NCI-H524 (cell line): Measurements from ENCODE around the gene MAP7D1.

Source experiments
- DNase-seq, 2 experiments: peaks; one replicate each; lab custom pipeline; 2025; lab: John Stamatoyannopoulos, UW

The MAP7D1 gene

DNA sequence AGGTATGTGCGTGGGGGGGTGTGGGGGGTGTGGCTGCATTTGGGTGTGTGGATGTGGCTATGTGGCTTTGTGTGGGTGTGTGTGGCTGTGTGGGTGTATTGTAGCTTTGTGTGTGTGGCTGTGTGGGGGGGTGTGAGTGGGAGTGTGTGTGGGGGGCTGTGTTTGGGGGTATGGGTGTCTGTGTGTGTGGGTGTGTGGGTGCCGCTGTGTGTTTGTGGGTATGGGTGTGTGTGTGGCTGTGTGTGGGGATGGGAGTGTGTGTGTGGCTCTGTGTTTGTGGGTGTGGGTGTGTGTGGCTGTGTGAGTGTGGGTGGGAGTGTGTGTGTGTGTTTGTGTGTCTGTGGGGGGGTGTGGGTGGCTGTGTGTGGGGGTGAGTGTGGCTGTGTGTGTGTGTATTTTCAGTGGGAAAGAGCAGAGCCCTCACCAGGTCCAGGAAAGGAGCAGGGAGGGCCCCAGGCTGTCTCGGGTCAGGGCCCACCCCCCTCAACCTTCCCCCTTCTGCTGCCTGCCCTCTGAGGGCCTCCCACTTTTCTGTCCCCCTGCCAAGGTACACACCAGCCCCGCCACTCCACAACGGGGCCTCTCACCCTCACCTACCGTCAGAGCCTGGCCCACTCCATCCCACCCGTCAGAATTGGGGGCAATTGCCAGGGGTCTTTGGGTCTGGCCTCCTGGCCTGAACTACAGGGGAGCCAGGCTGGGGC, 29.0 kb upstream of the MAP7D1 start:
- DNase-seq, result no peak

DNA sequence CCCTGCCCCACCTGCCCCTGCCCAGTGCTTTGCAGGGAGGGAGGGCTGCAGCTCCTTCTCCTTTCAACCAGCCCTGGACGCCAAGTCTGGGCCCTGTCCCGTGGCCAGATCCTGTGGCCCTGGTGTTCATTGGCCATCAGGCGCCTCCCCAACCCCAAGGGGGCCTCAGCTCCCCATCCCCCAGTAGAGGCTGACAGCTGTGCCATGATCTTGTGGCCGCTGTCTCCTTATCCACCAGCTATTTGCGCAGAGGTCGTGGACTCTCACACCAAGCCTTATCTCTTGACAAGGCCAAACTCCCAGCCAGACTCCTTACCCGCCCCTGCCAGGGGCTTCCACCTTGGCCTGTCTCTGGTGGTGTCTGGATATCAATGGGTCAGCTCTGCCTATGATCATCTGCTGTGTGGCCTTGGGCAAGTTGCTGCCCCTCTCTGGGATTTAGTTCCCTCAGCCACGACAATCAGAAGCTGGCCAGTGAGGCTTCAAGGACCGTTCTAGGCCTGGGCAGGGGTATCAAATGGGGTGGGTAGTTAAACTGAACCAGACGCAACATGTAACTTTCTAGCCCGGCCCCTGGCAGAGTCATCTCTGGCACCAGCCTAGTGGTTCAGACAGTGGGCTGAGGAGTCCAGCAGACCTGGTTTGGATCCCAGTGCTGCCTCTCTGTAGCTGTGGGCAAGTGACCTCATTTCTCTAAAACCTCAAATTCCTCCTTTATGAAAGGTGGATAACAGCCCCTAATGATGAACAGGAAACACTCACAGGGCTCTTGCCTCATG, 27.6 kb upstream of the MAP7D1 start:
- DNase-seq, result no peak

DNA sequence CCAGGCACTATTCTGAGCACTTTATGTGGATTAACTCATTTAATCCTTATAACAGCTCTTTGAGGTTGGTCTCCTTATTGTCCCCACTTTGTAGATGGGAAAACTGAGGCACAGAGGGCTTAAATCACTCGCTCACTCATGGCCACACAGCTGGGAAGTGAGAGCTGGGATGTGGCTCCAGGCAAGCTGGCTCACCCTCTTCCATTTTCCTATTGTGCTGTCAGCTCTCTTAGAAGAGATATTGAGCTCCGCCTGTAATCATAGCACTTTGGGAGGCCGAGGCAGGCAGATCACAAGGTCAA, 27.1 kb upstream of the MAP7D1 start:
- no peak for DNase-seq

DNA sequence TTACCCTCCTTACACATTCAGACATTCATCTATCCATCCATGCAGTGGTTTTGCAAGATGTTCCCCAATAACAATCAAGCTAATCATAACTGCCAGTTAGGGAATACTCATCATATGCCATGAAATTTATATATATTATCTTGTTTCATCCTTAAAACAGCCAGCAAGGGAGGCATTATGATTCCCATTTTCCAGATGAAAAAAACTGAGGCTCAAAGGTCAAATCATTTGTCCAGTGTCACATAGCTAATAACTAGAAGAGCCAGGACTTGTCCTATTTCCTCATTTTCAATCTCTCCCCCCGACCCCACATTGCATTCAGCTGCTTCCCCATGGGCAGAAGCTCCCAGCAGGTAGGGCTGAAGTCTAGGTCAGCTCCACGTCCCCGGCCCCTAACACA, 23.9 kb upstream of the MAP7D1 start:
- DNase-seq, result no peak

DNA sequence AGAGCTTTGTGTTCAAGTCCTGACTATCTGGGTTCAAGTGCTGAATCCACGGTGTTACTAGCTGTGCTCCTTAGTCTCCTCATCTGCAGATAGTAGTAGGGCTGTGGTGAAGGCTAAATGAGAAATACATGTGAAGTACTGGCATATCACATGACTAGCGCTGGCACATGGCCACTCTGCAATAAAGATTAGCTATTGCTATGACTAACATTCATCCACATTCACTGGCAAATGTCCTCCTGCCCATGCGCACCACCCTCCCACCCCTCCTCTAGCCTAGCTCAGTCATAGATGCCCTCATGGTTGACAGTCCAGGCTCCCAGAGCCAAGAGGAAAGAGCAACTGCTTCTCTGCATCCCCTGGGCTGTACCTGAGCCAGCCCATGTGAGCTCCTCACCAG, 22.5 kb upstream of the MAP7D1 start:
- no peak for DNase-seq

DNA sequence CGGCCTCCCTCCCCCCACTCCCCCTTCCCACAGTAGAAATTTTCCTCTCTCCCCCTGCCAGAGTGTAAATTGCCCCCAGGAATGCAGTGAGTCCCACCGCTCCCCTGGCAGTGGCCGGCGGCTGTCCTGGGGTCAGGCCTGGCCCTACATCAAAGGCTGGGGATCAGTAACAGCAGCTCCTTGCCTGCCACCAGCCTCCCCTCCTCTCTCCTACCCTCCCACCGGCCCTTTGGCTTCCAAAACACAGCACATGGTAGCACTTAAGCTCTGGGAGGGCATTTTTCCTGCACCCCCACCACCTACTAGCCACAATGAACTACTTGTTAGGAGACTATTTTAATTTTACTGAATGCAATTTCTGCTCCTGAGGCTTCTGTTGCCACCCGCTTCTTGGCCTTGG, 21.9 kb upstream of the MAP7D1 start:
- no peak for DNase-seq

DNA sequence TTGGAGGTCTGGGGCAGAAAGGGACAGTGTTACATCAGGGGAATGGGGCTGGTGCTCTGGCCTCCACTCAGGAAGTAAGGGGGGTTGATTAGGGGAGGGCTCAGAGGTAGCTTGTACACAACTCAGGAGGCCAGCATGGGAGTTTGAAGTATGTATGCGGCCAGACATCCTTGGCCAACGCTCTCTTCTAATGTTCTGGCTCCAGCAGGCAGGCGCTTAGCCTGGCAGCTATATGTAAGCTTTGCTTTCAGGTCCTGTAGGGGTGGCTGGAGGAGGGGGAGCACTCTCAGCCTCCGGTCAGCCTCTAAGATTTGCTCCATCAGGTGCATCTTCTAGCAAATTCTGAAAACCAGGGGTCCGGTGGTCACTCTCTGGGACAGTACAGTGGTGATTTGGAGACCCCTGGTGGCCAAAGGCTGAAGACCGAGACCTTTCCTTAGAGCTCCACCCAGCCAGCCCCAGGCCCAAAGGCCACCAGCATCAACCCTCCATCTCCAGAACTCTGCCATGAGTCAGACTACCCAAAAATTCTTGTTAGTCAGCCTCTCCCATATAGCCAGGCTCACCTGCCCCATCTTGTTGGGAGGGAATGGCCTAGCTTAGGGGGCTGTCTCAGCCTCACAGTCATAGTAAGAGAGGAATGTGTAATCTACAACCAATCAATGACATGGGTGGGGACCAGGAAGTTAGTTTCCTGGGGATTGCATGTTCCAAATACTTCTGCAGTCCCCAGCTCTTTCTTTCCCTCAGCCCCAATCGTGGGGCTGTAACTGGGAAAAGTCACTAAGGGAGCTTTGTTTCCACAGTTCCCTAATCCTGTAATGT, 21.2 kb upstream of the MAP7D1 start:
- peak in 1 of 2 experiments; percentile 35 for DNase-seq

DNA sequence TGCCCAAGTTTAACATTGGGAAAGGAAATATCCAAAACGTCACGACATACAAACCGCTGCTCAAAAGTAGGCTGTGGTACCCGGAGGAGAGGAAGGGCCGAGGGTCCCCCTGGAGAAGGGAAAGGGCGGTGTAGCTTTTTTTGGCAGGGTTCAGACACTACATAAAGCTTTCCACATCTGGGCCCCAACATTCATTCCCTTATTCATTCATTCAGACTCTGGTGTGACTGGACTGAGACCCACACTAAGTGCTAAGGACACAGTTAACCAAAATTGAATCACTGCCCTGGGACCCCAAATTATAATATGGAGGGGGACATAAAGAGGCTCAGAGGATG, 20.7 kb upstream of the MAP7D1 start:
- no peak for DNase-seq

DNA sequence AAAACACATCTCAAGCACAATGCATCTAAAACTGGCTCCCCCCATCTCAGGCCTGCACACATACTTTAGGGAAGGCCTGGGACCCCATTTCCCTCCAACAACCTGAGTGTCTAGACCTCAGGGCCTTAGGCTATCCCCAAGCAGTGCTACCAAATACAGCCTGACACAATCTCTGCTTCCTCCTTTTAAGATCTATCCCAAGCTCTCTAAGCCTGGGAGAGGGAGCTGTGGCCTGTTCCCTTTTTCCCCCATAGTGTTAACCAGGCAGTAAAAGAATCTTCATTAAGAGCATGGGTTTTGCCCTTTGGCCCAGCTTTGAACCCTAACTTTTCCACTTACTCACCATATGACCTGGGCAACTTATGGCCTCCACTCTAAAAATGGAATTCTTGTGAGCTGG, 20.2 kb upstream of the MAP7D1 start:
- no peak for DNase-seq

DNA sequence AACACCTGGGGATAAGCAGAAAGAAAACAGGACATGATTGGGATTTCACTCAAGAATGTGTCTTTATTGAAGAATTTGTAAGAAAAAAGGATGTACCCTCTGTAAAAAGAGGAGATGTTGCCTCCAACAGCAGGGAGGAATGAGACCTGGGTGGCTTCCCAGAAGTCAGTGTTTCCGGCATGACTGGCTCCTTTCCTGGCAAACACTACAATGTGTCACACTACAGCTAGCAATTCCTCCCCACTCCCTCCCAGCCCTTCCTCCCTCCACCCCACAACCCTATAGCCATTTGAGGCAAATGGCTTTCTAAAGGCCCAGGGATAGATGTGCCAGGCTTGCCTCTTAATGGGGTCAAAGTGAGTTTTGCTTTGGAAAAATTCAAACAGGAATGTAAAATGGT, 19.4 kb upstream of the MAP7D1 start:
- no peak for DNase-seq

DNA sequence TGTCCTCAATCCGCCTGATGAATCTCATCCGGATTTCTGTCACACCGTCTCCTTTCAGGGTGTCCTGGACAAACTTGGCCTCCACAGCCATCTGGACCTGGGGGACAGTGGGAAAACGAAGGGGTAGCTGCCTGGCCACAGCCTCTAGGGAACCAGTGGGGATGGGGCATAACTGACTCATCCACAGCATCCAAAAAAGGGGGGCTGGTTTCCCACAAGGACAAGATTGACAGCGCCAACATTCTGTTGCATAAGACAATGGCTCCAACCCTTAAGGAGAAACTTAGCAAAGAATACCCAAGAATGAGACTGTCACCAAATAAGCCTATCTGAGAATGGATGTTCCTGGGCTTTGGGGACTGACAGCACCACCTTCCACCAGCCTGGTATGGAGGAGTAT, 18.7 kb upstream of the MAP7D1 start:
- DNase-seq, result peak in 1 of 2 experiments; percentile 40

DNA sequence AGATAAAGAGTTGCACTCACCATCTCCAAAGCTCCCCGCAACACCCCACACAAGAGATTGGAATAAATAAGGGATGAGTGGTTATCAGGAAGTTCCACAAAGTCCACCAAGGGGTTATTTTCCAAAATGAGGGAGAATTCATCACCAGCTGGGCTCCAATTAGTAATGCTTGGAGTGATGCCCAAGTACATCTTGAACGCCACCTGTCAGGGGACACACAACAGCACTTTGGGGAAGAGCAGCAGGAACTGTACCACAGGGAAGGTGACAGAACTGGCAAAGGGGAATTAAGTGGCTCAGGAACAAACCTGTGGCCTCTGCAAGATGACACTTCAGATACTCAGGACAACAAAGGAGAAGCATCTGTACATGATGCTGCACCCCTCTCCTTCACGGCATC, 18.2 kb upstream of the MAP7D1 start:
- peak; percentile 93 to 99 for DNase-seq

DNA sequence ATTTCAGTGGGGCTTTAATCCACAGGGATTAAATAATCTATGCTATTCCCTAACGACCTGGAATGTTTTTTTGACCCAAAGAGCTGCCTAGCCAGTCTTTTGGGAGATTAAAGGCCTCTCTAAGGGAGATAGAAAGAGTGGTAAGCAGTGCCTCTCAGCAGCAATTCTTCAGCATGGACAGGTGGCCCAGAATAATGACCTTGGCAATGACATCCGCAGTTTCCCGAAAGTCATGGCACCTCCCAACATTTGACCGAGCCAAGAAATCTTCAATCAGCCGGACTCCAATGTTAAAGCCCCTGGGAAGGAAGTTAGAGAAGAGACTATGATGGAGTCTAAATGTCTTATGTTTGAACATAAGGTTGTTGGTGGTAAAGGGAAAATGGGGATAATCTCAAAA, 16.4 kb upstream of the MAP7D1 start:
- no peak for DNase-seq

DNA sequence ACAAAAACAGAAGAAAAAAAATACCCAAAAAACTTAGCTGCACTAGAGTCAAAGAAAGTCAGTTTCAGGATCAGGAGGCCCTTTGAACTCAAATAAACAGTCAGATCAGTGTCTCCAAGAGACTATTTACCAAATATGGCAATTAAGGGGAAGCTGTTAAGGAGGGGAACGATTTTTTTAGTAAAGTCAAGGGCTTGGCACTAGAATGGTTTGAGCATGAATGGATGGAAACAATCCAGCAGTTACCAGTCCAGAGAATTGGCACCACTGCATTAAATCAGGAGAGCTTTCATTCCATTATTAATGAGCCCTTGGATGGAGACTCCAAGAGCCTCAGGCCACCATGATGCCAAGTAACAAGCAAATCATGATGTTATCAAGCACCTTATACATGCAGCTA, 13.8 kb upstream of the MAP7D1 start:
- no peak for DNase-seq

DNA sequence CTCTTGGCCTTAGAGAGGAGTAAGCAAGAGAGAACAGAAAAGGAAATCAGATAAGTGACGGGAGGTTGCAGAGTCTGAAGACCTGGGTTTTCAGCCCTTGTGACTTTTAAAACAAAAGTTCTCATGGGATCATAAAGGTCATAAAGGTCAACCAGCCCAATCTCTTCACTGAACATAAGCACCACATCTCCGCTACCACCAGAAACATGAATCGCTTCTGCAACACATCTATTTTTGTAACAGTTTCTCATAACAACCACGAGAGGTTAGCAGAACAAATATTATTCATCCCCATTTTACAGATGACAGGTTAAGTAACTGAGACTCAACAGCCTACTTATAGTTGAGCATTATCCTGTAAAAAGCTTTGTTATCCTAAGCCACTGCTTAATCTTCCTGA, 12.5 kb upstream of the MAP7D1 start:
- DNase-seq, result no peak

DNA sequence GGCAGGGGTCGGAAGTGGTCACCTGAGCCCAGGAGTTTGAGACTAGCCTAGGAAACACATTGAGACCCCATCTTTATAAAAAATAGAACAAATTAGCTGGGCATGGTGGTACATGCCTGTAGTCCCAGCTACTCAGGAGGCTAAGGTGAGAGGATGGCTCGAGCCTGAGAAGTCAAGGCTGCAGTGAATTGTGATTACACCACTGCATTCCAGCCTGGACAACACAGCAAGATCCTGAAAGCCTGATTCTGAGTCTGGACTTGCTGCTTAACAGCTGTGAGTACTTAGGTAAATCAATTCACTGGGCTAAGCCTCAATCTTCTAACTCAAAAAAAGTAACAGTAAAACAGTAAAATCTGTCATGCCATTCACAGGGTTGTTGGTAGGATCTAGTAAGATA, 11.5 kb upstream of the MAP7D1 start:
- no peak for DNase-seq

DNA sequence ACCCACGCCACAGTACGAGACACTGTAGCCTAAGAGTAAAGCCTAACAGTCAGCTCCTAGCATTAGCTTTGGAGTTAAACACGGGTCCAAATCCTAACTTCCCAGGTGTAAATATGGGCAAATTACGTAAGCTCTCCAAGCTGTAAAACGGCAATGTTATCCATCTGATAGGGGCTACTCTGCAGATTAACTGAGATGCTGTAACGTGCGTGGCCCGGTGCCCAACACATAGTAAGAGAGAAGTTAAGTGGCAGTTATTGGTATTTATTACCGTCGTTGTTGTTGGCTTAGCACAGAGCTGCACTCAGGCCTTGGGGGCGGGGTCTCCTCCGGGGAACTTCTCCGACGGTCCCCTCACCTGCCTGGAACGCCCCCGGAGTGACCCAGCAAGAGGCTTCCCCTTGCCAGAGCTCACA, 7.1 kb upstream of the MAP7D1 start:
- DNase-seq, result no peak

DNA sequence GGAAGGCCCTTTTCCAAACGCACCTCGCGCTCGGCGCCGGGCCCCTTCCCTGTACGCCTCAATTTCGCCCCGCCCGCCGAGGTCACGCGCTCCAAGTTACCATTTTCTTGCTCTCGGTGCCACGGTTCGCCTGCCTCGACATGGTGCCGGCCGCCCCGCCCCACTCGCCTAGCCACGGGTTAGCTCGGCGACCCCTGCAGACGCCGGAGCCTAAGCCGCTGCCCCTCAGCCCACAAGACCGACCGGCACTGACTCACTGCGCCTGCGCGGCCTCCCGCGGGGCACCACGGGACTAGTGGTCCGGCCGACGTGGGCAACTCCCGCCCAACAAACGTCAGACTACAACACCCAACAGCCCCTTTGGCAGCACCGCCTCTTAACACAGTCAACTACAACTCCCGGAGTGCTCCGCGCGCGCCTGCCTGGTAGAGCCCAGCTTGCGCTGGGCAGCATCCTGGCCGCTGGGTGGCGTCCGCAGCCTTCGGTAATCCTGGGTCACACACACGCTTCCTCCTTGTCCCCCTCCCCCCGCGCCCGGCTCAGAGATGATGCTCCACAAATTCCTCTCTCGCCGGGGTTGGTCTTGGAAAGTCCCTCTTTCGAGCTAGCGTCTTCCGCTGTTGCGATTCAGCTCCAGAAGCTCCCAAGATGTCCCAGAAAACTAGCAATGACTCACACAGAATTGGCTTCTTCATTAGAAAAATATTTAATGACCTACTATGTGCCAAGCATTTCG, 6.6 kb upstream of the MAP7D1 start, which contains the start of gene TRAPPC3:
Gene TRAPPC3, minus strand, starts transcription at position 250 of the 736 bp plus-strand sequence. Its CDS starts 108 bp downstream, at position 142.
- peak; percentile 97 to 99 for DNase-seq

DNA sequence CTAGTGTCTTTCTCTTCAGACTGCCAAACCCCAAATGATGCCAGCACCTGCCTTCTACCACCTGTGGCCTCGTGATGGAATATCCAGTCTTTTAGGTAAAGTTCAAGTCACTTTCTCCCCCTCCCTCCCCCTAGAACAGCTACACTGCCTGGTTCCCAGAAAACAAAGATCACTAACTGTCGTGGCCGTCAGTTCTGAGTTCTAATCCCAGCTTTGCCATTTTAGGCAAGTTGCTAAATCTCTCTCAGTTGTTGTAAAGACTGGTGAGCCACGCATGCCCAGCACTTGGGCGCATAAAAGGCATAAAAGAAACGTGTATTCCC, 6.0 kb upstream of the MAP7D1 start:
- DNase-seq, result no peak

DNA sequence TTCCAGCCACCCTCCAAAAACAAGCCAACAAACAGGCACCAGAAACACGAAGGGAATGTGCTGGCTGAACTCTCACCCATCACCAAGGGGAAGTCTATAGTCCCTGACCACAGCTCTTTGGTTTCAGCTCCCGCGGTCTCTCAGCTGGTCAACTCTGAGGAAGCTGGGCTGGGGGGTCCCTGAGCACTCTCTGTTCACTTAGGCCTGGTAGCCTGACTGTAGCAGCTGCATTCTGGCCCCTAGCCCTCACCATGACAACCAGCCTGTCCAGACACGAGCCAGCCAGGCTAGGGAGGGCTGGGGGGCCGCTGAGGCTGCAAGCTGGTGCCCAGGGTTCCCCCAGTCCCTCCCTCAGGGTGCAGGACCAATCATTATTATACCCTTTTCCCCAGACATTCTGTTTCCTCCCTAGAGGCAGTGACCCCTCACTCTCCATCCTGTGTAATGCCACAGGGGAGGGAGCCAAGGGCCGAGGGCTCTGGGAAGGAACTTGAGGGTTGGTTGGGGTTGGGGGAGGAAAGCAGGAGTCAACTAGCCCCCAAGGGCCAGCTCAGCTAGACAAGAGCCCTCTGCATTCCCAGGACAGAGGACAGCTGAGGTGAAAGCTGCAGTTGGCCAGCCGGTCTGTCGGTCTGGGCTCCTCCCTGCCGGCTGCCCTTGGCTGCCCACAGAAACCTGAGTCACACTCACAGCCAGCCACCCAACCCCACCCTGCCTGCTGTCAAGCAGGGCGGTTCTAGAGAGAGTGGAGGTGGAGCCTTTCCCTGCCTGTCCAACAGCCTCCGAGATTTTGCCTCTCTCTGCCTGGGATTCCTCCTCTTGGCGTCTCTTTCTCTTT, 5.4 kb upstream of the MAP7D1 start:
- DNase-seq, result peak; percentile 90 to 94

DNA sequence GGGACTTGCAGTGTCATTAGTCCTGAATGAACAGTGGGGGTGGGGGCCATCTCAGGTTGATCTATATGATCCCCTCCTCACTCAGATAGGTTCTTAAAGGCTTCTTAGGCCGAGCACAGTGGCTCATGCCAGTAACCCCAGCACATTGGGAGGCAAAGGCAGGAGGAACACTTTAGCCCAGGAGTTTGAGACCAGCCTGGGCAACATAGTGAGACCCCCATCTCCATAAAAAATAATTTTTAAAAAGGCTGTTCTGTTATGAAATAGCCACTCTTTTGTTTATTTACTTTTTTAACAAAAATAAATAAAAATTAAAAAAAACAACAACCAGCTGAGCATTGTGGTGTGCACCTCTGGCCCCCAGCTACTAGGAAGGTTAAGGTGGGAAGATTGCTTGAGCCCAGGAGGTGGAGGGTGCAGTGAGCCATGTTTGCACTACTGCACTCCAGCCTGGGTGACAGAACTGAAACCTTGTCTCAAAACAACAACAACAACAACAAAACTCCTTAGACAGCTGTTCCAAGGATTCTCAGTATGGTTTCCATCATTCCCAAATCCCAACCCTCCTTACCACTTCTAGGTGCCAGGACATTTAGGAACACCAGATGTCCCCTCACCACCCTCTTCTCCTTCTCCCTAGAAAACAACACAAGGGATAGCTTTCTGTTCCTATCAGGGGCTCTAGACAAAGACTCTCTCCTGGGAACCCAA, 4.7 kb upstream of the MAP7D1 start:
- peak; percentile 9 to 31 for DNase-seq
